BLaER1 treated with 17β-estradiol and CSF1 and Interleukin-3, amounts not matched to agents 10 nM and 100 nM (cell line): ENCODE measurements around the gene NSD2.

Source experiments
- H3K27ac ChIP-seq, 11 experiments: shearing (Covaris generic); formaldehyde crosslinking; 2 replicates each; pipeline ENCODE4 v1.8.1; 2022
- H3K27me3 ChIP-seq, 11 experiments: shearing (Covaris generic); formaldehyde crosslinking; 2 replicates each; pipeline ENCODE4 v1.8.1; 2022
- H3K36me3 ChIP-seq, 11 experiments: shearing (Covaris generic); formaldehyde crosslinking; 2 replicates each; pipeline ENCODE4 v1.8.1; 2022
- H3K4me1 ChIP-seq, 10 experiments: shearing (Covaris generic); formaldehyde crosslinking; 2 replicates each; pipeline ENCODE4 v1.8.1; 2022
- H3K4me2 ChIP-seq, 11 experiments: shearing (Covaris generic); formaldehyde crosslinking; 2 replicates each; pipeline ENCODE4 v1.8.1; 2022
- H3K4me3 ChIP-seq, 10 experiments: shearing (Covaris generic); formaldehyde crosslinking; 2 replicates each; pipeline ENCODE4 v1.8.1; 2022
- H3K9ac ChIP-seq, 11 experiments: shearing (Covaris generic); formaldehyde crosslinking; 2 replicates each; pipeline ENCODE4 v1.8.1; 2022
- H3K9me3 ChIP-seq, 11 experiments: shearing (Covaris generic); formaldehyde crosslinking; replicated peaks in 1 of 11; 2 replicates each; pipeline ENCODE4 v1.8.1; 2022
- H4K20me1 ChIP-seq, 11 experiments: shearing (Covaris generic); formaldehyde crosslinking; 2 replicates each; pipeline ENCODE4 v1.8.1; 2022
- Cebpa-rat ChIP-seq, 11 experiments: shearing (Covaris generic); IDR thresholded peaks; 2 replicates each; pipeline ENCODE4 v1.8.1; 2022

The NSD2 gene

GRCh38 chr4:1974840-1975239, 103.6 kb downstream of the NSD2 start:
- no peaks in the 10 kb centered on the region for H3K4me1 ChIP-seq
- H3K9me3 ChIP-seq: no peaks in the 10 kb centered on the region
- TF ChIP-seq Cebpa-rat (IDR thresholded peaks at IDR 0.05): no peak
- no peak overlapping the region for H3K9ac ChIP-seq
- H4K20me1 ChIP-seq: peaks cover 0 to 99% (median 67%) of the 10 kb centered on the region in 11 experiments; a peak in 15 of 22 replicates
- H3K27me3 ChIP-seq: no peaks in the 10 kb centered on the region
- H3K4me3 ChIP-seq: no peak overlapping the region
- no peak overlapping the region for H3K27ac ChIP-seq
- H3K36me3 ChIP-seq: peaks cover 88 to 100% (median 100%) of the 10 kb centered on the region in 11 experiments
- H3K4me2 ChIP-seq: no peak overlapping the region

DNA sequence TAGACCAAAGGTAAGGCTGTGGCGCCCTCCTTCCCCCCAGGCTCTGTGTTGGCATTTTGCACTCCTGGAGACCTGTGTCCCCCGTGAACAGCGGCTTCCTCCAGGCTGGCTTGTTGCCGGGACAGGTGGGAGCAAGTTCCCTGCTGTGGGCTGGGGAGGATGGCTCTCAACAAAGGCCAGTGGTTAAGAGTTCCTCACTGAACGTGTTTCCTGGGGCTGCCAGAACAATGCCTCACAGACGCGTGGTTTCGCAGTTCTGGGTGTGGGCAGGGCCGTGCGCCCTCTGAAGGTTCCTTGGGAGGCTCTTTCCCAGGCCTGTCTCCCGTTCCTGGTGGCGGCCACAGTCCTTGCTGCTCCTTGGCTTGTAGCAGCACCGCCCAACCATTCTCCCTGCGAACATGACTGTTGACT, 104.2 kb downstream of the NSD2 start:
- Histone ChIP-seq H3K4me2 (no peak overlapping the region), H3K9ac (no peak overlapping the region), H3K36me3 (peaks cover 88 to 100% (median 100%) of the 10 kb centered on the region in 11 experiments), H3K4me3 (no peak overlapping the region), H3K27ac (no peak overlapping the region), H3K4me1 (0 out of 20 replicates have a peak, but pooled peaks cover 0 to 1% (median 0%) of the 10 kb centered on the region in 10 experiments), H3K27me3 (no peaks in the 10 kb centered on the region), H3K9me3 (no peaks in the 10 kb centered on the region), H4K20me1 (peaks cover 0 to 99% (median 69%) of the 10 kb centered on the region in 11 experiments; a peak in 16 of 22 replicates)
- no peak for TF ChIP-seq Cebpa-rat (IDR thresholded peaks at IDR 0.05)

DNA sequence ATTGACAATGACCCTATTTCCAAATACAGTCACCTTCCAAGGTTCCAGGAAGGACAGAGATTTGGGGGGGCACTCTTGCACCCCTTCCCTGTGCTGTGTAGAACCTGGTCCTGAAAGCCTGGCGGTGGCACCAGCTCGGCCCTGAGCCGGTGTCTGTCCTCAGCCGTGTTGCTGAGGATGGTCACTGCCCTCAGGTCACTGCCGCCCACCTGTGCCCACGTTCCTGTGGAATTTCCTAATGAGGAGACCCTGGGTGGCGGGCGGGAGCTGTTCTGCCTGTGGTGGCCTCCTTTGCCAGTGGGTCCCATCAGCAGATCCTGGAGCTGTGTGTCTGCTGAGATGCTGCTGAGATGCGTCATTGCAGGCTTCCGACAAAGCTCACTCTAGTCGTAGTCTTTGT, 104.7 kb downstream of the NSD2 start:
- Histone ChIP-seq H3K4me3 (no peak overlapping the region), H3K36me3 (peaks cover 91 to 100% (median 100%) of the 10 kb centered on the region in 11 experiments), H3K27ac (no peak overlapping the region), H3K9ac (no peak overlapping the region), H3K9me3 (no peaks in the 10 kb centered on the region), H4K20me1 (peaks cover 0 to 99% (median 73%) of the 10 kb centered on the region in 11 experiments; a peak in 16 of 22 replicates), H3K27me3 (no peaks in the 10 kb centered on the region), H3K4me1 (0 out of 20 replicates have a peak, but pooled peaks cover 0 to 3% (median 0%) of the 10 kb centered on the region in 10 experiments), H3K4me2 (no peak overlapping the region)
- no peak for TF ChIP-seq Cebpa-rat (IDR thresholded peaks at IDR 0.05)

DNA sequence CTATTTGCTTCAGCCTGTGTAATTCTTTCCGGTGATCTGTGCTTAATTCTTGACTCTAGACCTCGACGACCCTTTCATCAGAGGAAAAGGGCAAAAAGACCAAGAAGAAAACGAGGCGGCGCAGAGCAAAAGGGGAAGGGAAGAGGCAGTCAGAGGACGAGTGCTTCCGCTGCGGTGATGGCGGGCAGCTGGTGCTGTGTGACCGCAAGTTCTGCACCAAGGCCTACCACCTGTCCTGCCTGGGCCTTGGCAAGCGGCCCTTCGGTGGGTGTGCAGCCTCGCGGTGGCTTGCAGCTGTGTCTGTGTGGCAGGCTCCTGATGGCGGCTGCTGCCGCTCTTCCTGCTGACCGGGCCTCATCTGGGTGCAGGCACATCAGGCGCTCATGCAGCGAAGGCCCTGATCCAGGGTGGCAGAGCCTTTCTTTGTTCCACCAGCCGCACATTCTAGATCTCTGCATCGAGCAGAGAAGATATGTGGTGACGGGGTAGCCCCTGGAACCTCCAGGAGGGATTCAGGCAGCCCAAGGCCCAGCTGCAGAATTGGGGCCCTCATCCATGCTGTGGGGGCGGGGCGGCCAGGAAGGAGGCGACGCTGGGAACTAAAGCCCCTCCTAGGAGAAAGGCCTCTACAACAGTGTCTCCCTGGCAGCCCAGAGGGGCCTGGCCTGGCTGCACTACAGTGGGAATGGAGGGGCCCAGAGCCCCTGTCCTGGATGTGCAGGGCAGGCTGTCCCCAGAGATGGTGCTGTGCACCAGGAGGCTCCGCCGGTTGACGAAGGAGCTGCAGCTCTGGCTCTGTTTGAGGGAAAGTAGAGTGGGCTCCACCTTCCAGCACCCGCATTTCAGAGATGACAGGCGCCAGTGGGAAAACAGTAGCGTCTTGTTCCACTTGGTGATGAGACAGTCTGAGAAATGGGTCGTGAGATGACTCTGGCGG, 105.5 kb downstream of the NSD2 start:
- no peak overlapping the region for H3K4me2 ChIP-seq
- no peak overlapping the region for H3K9ac ChIP-seq
- H3K36me3 ChIP-seq: peaks cover 97 to 100% (median 100%) of the 10 kb centered on the region in 11 experiments
- no peaks in the 10 kb centered on the region for H3K9me3 ChIP-seq
- no peaks in the 10 kb centered on the region for H3K27me3 ChIP-seq
- no peak for TF ChIP-seq Cebpa-rat (IDR thresholded peaks at IDR 0.05)
- H3K4me3 ChIP-seq: no peak overlapping the region
- peaks cover 0 to 99% (median 76%) of the 10 kb centered on the region in 11 experiments; a peak in 18 of 22 replicates for H4K20me1 ChIP-seq
- H3K27ac ChIP-seq: no peak overlapping the region
- H3K4me1 ChIP-seq: peaks cover 0 to 6% (median 0%) of the 10 kb centered on the region in 10 experiments; a peak in 2 of 20 replicates

GRCh38 chr4:1978226-1978625, 107.0 kb downstream of the NSD2 start:
- no peak for TF ChIP-seq Cebpa-rat (IDR thresholded peaks at IDR 0.05)

GRCh38 chr4:1978741-1979476, 107.7 kb downstream of the NSD2 start:
- Histone ChIP-seq H3K27me3 (no peaks in the 10 kb centered on the region), H3K27ac (no peak overlapping the region), H4K20me1 (peaks cover 0 to 98% (median 79%) of the 10 kb centered on the region in 11 experiments; a peak in 20 of 22 replicates), H3K4me3 (no peak overlapping the region), H3K4me2 (no peak overlapping the region), H3K36me3 (peaks cover 99 to 100% (median 100%) of the 10 kb centered on the region in 11 experiments), H3K9ac (no peak overlapping the region), H3K4me1 (peaks cover 0 to 15% (median under 1%) of the 10 kb centered on the region in 10 experiments; a peak in 8 of 20 replicates), H3K9me3 (no peaks in the 10 kb centered on the region)
- TF ChIP-seq Cebpa-rat (IDR thresholded peaks at IDR 0.05): no peak

More at GRCh38 chr4:1978226-1978625, 107.0 kb downstream of the NSD2 start:
- no peak overlapping the region for H3K9ac ChIP-seq
- peaks cover 0 to 98% (median 79%) of the 10 kb centered on the region in 11 experiments; a peak in 20 of 22 replicates for H4K20me1 ChIP-seq
- H3K27me3 ChIP-seq: no peaks in the 10 kb centered on the region
- no peak overlapping the region for H3K27ac ChIP-seq
- no peak overlapping the region for H3K4me2 ChIP-seq
- H3K9me3 ChIP-seq: no peaks in the 10 kb centered on the region
- H3K4me3 ChIP-seq: no peak overlapping the region
- peaks cover 0 to 15% (median 0%) of the 10 kb centered on the region in 10 experiments; a peak in 2 of 20 replicates for H3K4me1 ChIP-seq
- H3K36me3 ChIP-seq: peaks cover 98 to 100% (median 100%) of the 10 kb centered on the region in 11 experiments

GRCh38 chr4:1979477-1980196, 108.4 kb downstream of the NSD2 start:
- H3K36me3 ChIP-seq: peaks cover 99 to 100% (median 100%) of the 10 kb centered on the region in 11 experiments
- no peak overlapping the region for H3K4me3 ChIP-seq
- no peak for TF ChIP-seq Cebpa-rat (IDR thresholded peaks at IDR 0.05)
- H3K4me1 ChIP-seq: peaks cover 0 to 19% (median 8%) of the 10 kb centered on the region in 10 experiments; a peak in 15 of 20 replicates
- H3K9me3 ChIP-seq: no peaks in the 10 kb centered on the region
- no peak overlapping the region for H3K27ac ChIP-seq
- no peaks in the 10 kb centered on the region for H3K27me3 ChIP-seq
- H3K4me2 ChIP-seq: no peak overlapping the region
- 0 out of 22 replicates have a peak overlapping the region, but pooled peaks of 1 of the 11 experiments have one; percentile 9 for H3K9ac ChIP-seq
- peaks cover 7 to 98% (median 80%) of the 10 kb centered on the region in 11 experiments; a peak in 20 of 22 replicates for H4K20me1 ChIP-seq

DNA sequence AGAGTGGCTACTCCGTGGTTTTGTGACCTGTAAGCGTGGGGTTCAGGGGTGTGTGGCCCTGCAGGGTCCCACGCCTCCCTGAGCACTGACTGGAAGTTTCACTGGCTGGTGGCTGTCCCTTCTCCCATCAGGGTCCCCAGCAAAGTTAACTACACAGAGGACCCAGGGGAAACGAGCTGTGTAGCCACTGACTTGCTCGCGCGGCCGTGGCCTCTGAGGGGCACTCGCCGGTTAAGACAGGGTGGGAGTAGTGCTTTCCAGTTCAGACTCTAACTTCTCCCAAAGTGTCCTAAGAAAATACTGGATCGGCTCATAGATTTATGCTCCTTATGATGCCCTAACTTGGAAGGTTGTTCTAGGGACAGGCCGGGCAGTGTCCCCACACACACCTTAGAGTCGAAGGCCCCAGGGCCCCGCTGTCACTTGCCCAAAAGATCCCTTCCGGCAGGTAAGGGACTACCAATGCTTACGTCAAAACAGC, 109.4 kb downstream of the NSD2 start:
- Histone ChIP-seq H3K9me3 (no peaks in the 10 kb centered on the region), H3K4me2 (no peak overlapping the region), H3K36me3 (peaks cover 99 to 100% (median 100%) of the 10 kb centered on the region in 11 experiments), H4K20me1 (peaks cover 11 to 98% (median 82%) of the 10 kb centered on the region in 11 experiments; a peak in 20 of 22 replicates), H3K4me1 (peaks cover 0 to 23% (median 15%) of the 10 kb centered on the region in 10 experiments; a peak in 15 of 20 replicates), H3K9ac (peak overlapping the region in 1 of 11 experiments; percentile 12; a peak in 1 of 22 replicates), H3K4me3 (no peak overlapping the region), H3K27ac (no peak overlapping the region), H3K27me3 (no peaks in the 10 kb centered on the region)
- TF ChIP-seq Cebpa-rat (IDR thresholded peaks at IDR 0.05): no peak
